CMK (cell line): ENCODE results near the gene TMEM186.
A peak's percentile ranks its signal among the peaks of the same experiment; 100 is the strongest.
"Not testable (repeated sequence)": the region's sequence is repeated elsewhere in the genome, so short reads cannot be mapped to it uniquely, and the experiment has no call there.

Experiments used
- DNase-seq: peaks from one replicate; pipeline ENCODE4 v3.0.0-alpha.2; 2010; ENCODE audit warnings: low read depth

TMEM186 gene

GRCh38 chr16:8797364-8798173, at the start of gene TMEM186, which contains the start of gene PMM2:
TSS of gene TMEM186 (minus strand) at chr16:8797639. CDS start at chr16:8797614, 25 bp downstream.
TSS of gene PMM2 (plus strand) at chr16:8797839. CDS start at chr16:8797883, 44 bp downstream.
- peak; percentile 90 for DNase-seq

GRCh38 chr16:8847145-8847544, 49.7 kb upstream of the TMEM186 start:
- no peak for DNase-seq

GRCh38 chr16:8846401-8846932, 49.0 kb upstream of the TMEM186 start:
- DNase-seq: no peak

GRCh38 chr16:8845699-8846298, 48.4 kb upstream of the TMEM186 start:
- DNase-seq: no peak

- DNase-seq: not testable (repeated sequence)
Observed at GRCh38 chr16:8843296-8843695, 45.9 kb upstream of the TMEM186 start.

GRCh38 chr16:8842016-8842415, 44.6 kb upstream of the TMEM186 start:
- not testable (repeated sequence) for DNase-seq

- not testable (repeated sequence) for DNase-seq
Observed at GRCh38 chr16:8837594-8837993, 40.2 kb upstream of the TMEM186 start.

GRCh38 chr16:8836797-8837196, 39.4 kb upstream of the TMEM186 start:
- DNase-seq: not testable (repeated sequence)

- no peak for DNase-seq
Observed at GRCh38 chr16:8832717-8833105, 35.3 kb upstream of the TMEM186 start.

- no peak for DNase-seq
Observed at GRCh38 chr16:8831871-8832716, 34.7 kb upstream of the TMEM186 start.

- no peak for DNase-seq
Observed at GRCh38 chr16:8831450-8831849, 34.0 kb upstream of the TMEM186 start.

GRCh38 chr16:8828541-8829165, 31.2 kb upstream of the TMEM186 start:
- DNase-seq: no peak

- DNase-seq: no peak
Observed at GRCh38 chr16:8826278-8826879, 28.9 kb upstream of the TMEM186 start.

GRCh38 chr16:8822403-8822802, 25.0 kb upstream of the TMEM186 start:
- DNase-seq: no peak

- no peak for DNase-seq
Observed at GRCh38 chr16:8819411-8820034, 22.1 kb upstream of the TMEM186 start.

GRCh38 chr16:8818504-8819270, 21.2 kb upstream of the TMEM186 start:
- DNase-seq: no peak

GRCh38 chr16:8816967-8817655, 19.7 kb upstream of the TMEM186 start:
- DNase-seq: no peak

GRCh38 chr16:8814095-8814806, 16.8 kb upstream of the TMEM186 start:
- DNase-seq: no peak
